Measurements from ENCODE around the gene ZFAND2A.
"Not testable (repeated sequence)": the region's sequence is repeated elsewhere in the genome, so short reads cannot be mapped to it uniquely, and the experiment has no call there.

ZFAND2A gene

DNA sequence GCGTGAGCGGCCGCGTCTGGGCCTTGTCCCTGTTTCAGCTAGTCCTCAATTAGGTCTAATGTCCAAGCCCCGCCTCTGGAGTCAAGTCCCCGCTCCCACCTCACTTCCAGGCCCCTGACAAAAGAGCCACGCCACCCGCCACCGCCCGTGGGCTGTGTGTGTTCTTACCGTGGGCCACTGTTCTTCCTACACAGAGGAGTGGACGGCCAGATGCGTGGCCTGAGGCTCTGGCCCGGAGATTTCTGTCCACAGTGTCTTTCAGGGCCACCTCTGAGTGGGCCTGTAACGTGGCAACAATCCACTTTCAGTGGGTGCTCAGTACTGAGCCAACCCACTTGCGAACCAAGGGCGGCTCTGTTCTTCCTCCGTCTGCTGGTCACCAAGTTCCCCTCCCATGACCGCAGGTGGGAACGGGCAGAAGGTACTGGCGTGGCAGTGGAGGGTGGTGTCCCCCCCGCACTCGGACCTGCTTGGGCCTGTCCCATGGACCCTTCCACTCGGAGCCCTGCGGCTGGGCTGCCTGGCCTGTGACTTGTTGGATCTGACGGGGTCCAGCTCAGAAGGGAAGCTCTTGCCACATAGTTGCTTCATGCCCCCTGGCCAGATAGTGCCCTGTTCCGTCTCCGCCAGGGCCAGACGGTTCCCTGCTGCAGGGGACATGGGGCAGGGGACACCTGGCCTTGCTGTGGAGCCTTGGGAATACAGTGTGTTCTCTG lies 15.0 kb upstream of the ZFAND2A start:
- no peak for DNase-seq (ENCODE audit: low read depth)

DNA sequence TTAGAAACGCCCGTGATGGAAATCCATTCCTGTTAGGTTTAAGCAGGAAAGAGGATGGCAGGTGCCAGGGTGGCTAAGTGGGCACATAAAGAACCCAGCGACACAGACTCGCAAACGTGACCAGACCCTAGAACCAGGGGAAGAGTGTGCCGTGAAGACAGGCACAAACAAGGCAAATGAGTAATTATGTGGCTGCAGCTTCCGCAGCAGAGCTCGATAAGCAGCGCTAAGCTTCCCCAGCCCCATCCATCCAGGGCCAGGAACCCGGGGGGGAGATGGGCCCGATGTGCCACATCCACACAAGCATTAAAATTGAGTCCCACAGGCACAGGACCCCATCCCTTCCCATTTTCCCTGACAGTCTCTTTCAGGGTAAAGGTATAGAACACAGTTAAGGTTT lies 14.0 kb upstream of the ZFAND2A start:
- no peak for DNase-seq (ENCODE audit: low read depth)

DNA sequence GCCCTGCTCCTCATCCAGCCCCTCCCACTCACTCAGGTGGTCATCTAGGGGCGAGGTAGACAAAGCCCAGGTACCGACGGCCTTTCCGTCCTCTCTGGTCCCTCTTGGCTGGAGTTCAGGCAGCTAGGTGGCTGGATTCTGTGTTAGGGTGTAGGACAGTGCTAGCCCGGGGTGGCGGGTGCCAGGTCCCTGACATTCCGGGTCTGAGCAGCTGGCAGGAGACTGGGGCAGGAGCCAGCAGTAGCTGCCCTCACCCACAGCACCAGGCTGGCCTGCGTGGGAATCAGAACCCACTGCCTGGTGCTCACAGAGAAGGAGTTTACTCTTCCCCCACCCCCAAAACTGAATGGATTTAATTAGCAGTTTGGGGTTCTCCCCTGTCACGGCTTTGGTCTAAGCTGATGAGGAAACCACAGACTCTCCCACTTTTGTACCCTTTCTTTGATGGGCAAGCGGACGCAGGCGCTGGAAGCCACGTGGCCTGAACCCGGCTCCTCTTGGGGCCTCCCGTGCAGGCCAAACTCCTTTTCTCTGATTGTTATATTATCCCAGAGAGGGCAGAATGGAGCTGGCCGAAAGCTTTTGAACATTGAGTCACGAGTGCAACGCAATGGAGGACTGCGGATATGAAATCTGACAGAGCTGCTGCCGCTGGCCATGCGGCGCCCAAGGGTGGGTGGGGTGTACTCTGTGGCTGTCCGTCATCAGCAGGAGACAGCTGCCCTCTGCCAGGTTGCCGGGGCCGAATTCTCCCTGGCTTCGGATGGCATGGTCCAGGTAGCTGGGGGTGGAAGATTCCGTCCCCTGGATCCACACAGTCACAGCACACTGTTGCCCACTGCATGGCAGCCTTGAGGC lies 12.9 kb upstream of the ZFAND2A start:
- DNase-seq (ENCODE audit: low read depth), result no peak

DNA sequence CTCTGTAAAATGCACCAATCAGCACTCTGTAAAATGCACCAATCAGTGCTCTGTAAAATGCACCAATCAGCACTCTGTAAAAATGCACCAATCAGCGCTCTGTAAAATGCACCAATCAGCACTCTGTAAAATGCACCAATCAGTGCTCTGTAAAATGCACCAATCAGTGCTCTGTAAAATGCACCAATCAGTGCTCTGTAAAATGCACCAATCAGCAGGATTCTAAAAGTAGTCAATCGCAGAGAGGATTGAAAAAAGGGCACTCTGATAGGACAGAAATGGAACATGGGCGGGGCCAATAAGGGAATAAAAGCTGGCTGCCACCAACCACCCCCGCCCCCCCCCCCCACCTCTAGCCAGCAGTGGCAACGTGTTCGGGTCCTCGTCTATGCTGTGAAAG lies 11.5 kb upstream of the ZFAND2A start:
- not testable (repeated sequence) for DNase-seq (ENCODE audit: low read depth)

DNA sequence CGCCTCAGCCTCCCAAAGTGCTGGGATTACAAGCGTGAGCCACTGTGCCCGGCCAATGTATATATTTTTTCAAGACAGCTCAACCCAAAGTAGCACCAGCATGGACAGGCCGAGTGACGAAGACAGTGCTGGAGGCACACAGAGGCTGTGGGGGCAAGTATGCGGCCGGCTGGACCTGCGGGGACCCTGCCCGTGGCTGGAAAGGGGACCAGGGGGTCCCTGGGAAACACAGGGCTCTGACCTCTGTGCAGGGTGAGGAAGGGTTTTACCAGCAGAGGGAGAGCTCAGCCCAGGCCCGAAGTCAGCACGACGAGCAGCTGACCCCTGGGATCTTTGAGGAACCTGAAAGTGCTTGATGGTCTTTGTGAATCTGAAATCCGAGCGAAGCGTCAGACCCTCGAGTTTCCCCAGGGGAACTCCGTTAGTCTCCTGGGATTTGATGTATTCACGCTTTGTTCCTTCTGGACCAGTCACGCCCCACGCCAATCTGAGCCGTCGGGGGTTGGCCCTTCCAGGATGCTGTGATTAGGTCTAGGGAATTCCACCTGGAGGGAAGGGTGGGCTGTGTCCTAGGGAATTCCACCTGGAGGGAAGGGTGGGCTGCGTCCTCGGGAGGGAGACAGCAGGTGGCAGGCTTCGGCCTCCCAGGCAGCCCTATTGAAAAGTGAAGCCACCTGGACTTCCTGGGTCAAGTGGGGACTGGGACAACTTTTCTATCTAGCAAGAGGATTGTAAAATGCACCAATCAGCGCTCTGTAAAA lies 10.9 kb upstream of the ZFAND2A start:
- DNase-seq (ENCODE audit: low read depth), result no peak

DNA sequence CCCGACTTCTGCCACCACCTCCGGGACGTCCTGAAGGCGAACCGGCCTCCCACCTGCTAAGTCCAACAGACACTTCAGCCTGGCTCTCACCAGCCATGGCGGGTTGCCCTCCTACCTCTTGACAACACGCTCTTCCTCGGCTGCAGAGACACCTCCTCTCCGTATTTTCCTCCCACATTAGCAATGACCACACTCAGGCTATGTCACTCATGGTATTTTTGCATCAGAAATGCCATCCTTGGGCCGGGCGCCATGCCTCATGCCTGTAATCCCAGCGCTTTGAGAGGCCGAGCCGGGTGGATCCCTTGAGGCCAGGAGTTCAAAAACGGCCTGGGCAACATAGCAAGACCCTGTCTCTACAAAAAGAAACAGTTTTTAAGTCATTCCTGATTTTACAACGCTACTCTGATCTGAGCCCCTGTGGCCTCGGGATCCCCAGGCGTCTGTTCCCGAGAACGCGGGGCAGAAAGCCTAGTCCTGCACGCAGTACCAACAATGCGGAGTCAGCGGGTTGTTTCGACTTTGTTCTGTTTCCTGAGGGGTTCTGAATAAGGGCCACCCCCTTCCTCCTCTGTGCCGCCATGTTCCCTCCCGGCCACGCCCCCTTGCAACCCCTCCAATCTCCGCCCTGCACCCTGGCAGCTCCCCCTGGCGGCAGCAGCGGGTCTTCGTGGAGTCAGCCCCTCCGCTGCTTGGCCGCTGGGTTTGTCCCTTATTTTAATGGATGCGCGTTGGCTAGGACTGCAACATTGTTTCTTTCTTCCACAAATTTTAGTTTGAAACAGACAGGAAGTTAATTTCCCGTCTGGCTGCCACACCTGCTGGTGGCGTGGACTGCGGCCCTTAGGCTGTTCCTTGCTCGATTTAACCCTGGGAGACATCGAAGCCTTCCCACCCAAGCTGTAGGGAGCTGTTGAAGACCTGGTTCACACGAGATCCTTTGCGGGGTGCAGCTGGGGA lies 9.7 kb upstream of the ZFAND2A start:
- no peak for DNase-seq (ENCODE audit: low read depth)

DNA sequence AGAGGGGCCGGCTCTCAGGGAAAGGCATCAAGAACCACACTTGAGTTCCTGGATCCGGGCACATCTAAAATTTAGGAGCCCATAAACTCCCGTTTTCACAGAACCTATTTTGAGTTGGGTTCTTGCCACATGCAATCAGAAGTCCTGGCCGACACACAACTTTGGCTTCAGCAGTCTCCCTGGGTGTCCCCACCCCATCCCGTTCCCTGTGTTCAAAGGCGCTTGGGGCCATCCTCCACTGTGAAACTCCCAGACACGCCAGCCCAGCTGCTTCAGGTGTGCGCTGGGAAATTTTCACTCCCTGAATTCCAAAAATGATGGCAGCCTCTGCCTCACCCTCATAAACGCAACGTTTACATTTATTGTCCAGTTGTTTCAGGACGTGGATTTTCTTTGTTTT lies 8.4 kb upstream of the ZFAND2A start:
- DNase-seq (ENCODE audit: low read depth), result no peak

DNA sequence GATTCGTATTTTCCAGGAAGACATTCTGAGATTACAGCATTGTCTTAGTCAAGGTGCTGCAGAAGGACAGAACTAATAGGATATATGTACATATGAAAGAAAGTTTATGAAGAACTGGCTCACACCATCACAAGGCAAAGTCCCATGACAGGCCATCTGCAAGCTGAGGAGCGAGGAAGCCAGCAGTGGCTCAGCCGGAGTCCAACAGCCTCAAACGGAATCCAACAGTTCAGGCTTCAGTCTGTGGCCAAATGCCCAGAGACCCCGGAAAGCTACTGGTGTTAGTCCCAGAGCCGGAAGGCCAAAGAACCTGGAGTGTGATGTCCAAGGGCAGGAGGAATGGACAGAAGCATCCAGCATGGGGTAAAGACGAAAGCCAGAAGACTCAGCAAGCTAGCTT lies 4.4 kb upstream of the ZFAND2A start:
- no peak for DNase-seq (ENCODE audit: low read depth)

DNA sequence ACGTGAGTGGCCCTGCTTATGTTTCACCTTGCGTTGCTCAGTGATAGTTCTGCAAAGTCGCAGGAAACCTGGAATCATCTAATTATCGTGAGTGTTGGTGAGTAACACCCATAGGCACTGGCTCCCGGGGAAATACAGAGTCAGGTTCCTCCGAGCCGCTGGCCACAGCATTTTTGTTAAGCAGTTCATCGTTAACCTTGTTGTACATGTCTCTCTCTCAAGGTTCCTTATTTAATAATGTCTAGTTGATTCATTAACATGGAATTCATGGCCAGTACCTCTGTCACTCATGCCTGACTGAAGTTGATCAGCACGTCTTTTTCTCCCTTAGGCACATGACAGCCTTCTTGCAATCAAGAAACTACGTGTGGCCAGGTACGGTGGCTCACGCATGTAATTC lies 3.1 kb upstream of the ZFAND2A start:
- no peak for DNase-seq (ENCODE audit: low read depth)

DNA sequence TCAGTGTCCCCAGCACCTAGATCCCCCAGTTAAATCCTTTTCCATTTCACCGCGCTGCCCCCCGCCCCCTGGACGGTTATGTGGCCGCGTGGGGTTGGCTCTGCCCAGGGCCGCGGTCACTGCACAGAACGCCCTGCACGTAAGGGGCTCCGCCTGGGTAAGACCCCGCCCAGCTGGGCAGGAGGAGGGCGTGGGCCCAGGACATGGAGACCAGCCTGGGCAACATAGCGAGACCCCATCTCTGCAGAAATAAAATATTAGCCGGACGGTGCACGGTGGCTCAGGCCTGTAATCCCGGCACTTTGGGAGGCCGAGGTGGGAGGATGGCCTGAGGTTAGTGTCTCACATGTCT lies 650 bp upstream of the ZFAND2A start:
- no peak for DNase-seq (ENCODE audit: low read depth)

DNA sequence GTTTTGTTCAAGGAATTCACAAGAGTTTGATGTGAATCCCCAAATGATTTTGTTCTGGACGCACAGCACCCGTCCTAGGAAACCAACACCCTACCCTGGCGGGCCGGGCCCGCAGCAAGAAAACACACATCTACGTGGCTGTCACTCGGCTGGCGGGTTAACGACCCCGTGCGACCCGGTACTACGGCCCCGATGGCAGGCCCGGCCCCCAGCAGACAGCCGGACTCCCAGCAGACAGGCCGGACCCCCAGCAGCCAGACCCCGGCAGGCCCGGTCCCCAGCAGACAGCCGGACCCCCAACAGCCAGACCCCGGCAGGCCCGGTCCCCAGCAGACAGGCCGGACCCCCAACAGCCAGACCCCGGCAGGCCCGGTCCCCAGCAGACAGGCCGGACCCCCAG lies 765 bp downstream of the ZFAND2A start:
- not testable (repeated sequence) for DNase-seq (ENCODE audit: low read depth)

DNA sequence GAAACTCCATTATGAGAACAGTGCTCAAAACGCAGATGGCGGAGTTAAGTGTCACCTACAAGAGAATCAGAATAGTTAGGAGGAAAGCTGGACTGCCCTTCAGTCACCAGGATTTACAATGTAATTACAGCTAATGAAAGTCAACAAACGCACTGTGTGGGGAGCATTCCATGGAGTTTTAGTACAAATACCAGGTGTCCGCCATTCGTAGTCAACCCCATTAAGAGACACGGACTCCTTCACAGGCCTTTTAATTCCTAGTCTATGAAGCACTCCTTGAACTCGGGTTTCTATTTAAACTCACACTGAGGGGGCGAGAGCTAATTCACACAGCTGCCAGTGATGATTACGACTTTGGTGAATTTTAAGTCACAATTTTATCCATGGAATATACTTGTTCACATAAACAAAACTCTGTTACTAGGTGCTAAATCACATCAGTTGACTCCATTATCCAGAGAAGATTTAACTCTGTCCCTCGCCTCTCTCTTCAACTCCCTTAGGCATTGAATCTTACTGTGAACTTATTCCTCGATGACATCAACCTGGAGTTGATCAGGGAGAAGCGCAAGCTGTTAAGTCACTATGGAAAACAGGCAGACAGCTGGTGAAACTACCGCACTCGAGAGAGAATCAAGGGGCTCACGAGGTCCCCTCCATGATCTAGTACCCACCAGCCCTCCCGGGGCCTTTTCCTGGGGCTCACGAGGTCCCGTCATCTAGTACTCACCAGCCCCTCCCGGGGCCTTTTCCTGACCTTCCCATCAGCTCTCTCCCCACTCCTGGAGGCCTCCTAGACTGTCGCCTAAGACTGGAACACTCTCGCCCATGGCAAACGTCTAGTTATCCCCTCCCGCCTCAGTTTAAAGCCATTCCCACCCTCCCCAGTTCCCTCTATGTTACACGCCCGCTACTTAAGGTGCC lies 1.5 kb downstream of the ZFAND2A start:
- no peak for DNase-seq (ENCODE audit: low read depth)

DNA sequence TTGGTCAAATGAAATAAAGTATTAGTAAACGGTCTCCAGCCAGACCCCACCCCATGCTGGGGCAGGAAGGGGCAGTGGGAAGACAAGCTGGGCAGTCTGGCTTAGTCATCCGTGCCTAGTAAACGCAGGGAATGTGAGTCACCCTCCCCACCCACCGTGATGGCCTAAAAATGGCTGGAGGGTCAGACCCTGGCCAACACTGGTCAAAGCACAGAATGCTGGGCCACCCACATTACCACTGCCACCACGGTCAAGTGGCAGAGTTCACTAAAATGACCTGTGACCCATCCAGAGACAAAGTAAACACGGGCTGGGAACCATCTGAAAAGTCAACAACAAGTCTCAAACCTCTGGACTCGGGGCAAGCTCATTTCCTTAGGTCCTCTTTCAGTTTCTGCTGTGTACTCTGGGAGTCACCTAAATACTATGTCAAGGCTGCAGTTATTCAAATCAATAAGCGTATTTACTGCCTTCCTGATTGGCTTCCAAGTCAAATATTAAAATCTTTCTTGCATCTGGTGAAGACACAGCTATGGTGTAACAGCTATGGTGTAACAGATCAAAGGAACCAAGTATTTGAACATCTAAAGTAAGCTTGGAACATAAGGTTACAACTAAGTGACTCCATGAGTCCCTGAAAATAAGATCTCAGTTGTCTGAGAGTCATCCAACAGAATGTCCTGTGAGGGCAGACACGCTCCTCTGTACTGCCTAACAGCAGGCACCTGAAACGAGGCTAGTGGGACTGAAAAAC lies 3.0 kb downstream of the ZFAND2A start:
- no peak for DNase-seq (ENCODE audit: low read depth)

DNA sequence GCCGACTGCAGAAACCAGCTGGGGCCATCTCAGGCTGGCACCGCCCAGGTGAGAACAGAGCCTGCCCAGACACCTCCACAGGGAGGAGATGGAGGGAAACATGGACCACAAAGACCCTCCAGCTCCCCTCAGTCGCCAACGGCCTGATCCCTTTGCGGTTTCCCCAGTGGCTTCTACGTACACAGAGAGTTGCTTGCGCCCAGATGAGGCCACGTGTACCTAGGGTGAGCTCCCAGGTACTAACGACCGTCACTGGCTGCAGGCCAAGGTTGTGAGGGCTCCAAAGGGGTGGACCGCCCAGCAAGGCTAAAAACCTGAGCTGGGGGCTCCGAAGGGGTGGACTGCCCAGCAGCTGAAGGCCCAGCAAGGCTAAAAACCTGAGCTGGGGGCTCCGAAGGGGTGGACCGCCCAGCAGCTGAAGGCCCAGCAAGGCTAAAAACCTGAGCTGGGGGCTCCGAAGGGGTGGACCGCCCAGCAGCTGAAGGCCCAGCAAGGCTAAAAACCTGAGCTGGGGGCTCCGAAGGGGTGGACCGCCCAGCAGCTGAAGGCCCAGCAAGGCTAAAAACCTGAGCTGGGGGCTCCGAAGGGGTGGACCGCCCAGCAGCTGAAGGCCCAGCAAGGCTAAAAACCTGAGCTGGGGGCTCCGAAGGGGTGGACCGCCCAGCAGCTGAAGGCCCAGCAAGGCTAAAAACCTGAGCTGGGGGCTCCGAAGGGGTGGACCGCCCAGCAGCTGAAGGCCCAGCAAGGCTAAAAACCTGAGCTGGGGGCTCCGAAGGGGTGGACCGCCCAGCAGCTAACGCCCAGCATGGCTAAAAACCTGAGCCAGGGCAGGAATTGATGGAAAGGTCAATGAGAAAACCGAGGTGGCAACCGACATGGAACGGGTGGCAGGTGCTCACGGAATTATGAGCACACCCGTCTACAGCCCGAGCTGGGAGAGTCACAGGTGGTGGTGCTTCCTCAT lies 3.9 kb downstream of the ZFAND2A start:
- not testable (repeated sequence) for DNase-seq (ENCODE audit: low read depth)

DNA sequence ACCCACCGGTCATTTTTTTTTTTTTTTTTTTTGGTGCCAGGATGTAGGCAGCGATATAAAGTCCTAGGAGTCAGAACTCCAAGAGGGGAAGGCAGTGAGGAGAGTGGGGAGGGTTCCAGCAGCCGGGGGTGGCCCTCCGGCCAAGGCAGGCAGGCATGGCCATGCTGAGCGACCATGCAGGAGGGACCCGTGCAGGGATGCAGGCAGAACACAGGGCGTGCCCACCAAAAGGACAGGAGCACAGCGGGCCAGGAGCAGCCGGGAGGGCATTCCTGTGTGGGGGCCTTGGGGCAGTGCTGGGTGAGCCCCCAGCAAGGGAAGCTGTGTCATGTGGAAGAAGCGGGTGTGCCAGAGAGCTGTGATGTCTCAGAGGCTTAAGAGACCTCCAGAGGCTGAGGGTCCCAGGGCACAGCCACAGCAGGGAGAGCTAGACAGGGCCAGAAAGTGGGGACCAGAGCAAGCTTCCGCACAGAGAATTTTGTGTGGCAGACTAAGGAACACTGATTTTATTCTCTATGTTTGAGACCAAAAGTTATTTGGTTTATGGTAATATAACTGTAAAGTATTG lies 5.7 kb downstream of the ZFAND2A start:
- no peak for DNase-seq (ENCODE audit: low read depth)

DNA sequence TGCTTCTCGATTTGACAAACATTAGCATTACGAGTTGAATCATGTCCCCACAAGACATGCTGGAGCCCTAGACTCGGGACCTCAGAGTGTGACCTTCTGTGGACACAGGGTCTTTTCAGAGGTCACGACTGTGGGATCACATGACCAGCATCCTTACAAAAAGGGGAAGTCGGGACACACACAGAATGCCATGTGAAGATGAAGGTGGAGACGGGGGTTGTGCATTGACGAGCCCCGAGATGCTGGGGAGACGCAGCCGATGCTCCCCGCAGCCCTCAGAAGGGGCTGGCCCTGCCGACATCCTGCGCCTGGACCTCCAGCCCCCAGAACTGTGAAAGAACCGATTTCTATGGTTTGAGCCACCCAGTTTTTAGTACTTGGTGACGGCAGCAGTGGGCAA lies 7.5 kb downstream of the ZFAND2A start:
- DNase-seq (ENCODE audit: low read depth), result no peak

DNA sequence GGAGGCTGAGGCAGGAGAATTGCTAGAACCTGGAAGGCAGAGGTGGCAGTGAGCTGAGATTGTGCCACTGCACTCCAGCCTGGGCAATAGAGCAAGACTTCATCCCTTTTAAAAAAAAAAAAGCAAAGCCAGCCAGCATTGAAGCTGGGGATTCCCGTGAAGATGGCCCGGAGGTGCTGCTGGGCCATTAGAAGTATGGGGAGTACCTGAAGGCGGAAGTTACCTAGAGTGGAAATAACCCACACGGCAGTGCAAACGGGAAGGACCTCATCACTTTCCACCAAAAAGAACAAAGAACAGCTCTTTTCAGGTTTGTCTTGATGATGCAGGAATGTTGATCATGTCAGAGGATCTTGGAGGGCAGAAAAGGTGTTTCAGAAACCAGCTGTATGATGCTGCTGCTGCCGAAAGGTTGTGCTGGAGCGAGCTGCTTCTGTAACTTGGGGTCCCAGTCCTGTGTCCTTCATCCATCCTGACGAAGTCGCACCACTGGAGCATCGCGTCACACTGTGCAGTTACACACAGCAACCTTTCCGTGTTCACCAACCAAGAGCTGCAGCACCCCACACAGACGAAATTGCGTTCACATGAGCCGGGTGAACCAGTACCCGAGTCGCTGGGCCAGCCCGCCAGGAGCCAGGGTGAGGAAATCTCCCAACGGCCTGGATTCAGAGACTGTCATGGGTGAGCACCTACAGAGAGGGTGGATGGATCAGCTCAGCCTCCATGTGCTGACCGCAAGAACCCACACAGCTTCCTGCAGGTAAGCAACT lies 8.2 kb downstream of the ZFAND2A start:
- no peak for DNase-seq (ENCODE audit: low read depth)

DNA sequence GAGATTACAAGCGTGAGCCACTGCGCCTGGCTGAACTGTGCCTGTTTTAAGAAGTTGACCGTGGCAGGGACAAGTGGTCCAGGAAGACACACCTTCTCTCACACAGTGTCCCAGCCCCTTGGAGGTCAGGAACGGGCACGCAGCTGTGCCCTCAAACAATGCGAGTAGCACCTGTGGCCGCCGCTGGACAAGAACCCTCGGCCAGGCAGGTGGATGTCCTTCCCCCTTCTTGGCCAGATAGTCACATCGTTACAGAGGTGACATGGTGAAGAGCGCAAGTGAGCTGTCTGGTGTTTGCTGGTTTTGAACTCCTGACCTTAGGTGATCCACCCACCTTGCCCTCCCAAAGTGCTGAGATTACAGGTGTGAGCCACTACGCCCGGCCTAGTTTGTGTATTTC lies 8.8 kb downstream of the ZFAND2A start:
- DNase-seq (ENCODE audit: low read depth), result no peak

All from non-pigmented ciliary epithelial cell (primary cell).